Dermis lymphatic vessel endothelial cell (primary cell): ENCODE measurements around the gene FBLIM1. TPM values are rescaled to one million over a fixed set of nuclear protein-coding genes. Genes with fewer than 3 reads are reported as not detected.

Experiments
- total RNA-seq: library from RNA; depleted of rRNA; stranded (reverse); fragments of >200 nt; gene quantifications from 2 replicates; pipeline ENCODE4 v1.2.1, GENCODE V29; 2014

The FBLIM1 gene
- total RNA-seq = 85.3 and 96.4 TPM in 2 replicates

GRCh38 chr1:15758343-15758931, at the start of gene FBLIM1:
FBLIM1 (plus strand) TSS chr1:15758795; CDS start chr1:15764984, 6,189 bp downstream.

GRCh38 chr1:15736038-15736891, 22.3 kb upstream of the FBLIM1 start, which contains the start of gene SLC25A34:
SLC25A34 (plus strand) TSS chr1:15736258; CDS start chr1:15736486, 228 bp downstream.

GRCh38 chr1:15742339-15742801, 16.2 kb upstream of the FBLIM1 start, which contains the start of gene TMEM82:
TMEM82 (plus strand) TSS chr1:15742499; CDS start chr1:15742560, 61 bp downstream.

GRCh38 chr1:15807549-15807948, 49.0 kb downstream of the FBLIM1 start, which contains the start of gene UQCRHL:
UQCRHL (minus strand) TSS chr1:15807649; CDS start chr1:15807649, 0 bp downstream.

Other genes starting within 250 kb of the FBLIM1 start
- 2.4 and 4.4 TPM in 2 replicates for gene CASP9, start 234.6 kb upstream of the FBLIM1 start, total RNA-seq
- 10.9 and 11.6 TPM in 2 replicates for gene DNAJC16, start 231.9 kb upstream of the FBLIM1 start, total RNA-seq
- gene AGMAT, start 173.7 kb upstream of the FBLIM1 start, total RNA-seq = 0.11 and 0.17 TPM in 2 replicates
- gene DDI2, start 141.3 kb upstream of the FBLIM1 start, total RNA-seq = 13.3 and 19.1 TPM in 2 replicates
- gene PLEKHM2, start 74.5 kb upstream of the FBLIM1 start, total RNA-seq = 40.6 and 51.8 TPM in 2 replicates
- gene SLC25A34, start 22.5 kb upstream of the FBLIM1 start, total RNA-seq = 0.22 and 0.34 TPM in 2 replicates
- gene TMEM82, start 16.3 kb upstream of the FBLIM1 start, total RNA-seq = not detected in 2 replicates
- 4.8 and 6.6 TPM in 2 replicates for gene UQCRHL, start 48.9 kb downstream of the FBLIM1 start, total RNA-seq
- 15.6 and 20.5 TPM in 2 replicates for gene SPEN, start 88.9 kb downstream of the FBLIM1 start, total RNA-seq
- gene ZBTB17, start 217.3 kb downstream of the FBLIM1 start, total RNA-seq = 29.9 and 34.4 TPM in 2 replicates
- gene SRARP, start 245.4 kb downstream of the FBLIM1 start, total RNA-seq = 0.34 and 1.1 TPM in 2 replicates